ENCODE results near the gene CAMSAP2.

GRCh38 chr1:200909071-200909470 is 170.4 kb downstream of the CAMSAP2 start:
- TF ChIP-seq CTCF (IDR thresholded peaks at IDR 0.05), result no peak
- TF ChIP-seq EZH2 (IDR thresholded peaks at IDR 0.05), result no peak
- no peak for TF ChIP-seq EZH2phosphoT487 (IDR thresholded peaks at IDR 0.05)

All from neural progenitor cell (in vitro differentiated cells).